Measurements from ENCODE around the gene HNRNPA1. TPM values are rescaled to one million over a fixed set of nuclear protein-coding genes. Genes with fewer than 3 reads are reported as not detected.
A peak's percentile ranks its signal among the peaks of the same experiment; 100 is the strongest.

The HNRNPA1 gene
- total and polyA plus RNA-seq, 2 donors (not counting 3 experiments of a cell fraction or from before 2014, with no cell fraction given): 566 to 1,470 TPM

DNA sequence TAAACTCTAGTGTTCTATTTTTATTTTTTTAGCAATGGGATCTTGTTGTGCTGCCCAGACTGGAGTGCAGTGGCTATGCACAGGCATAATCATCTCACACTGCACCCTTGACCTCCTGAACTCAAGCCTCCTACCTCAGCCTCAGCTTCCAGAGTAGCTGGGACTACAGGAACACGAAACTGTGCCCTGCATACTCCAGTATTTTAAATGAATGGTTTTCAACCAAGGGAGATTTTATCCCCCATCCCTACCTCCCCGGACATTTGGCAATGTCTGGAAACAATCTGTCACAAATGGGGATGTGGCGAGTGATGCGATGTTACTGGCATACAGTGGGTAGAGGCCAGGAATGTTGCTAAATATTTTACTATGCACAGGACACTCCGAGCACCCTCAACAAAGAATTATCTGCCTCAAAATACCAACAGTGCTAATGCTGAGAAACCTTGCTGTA, 2.7 kb upstream of the HNRNPA1 start:
- Histone ChIP-seq H4K20me1 (replicated peaks; ENCODE audit: control insufficient read depth, extremely low read depth, insufficient read depth, low read length) (peaks cover 5% of the 10 kb centered on the region), H3K4me2 (ENCODE audit: insufficient read depth, low read length) (peak overlapping the region; percentile 88), H3K9me3 (replicated peaks; ENCODE audit: control insufficient read depth, insufficient read depth, low read length) (no peaks in the 10 kb centered on the region), H3K27me3 (ENCODE audit: control insufficient read depth in 2 of 2, insufficient read depth in 2 of 2, low read length in 2 of 2) (no peaks in the 10 kb centered on the region), H3K9ac (replicated peaks; ENCODE audit: extremely low read depth, insufficient read depth, low read length) (peak overlapping the region; percentile 84), H3K4me3 (replicated peaks in 1 of 3; ENCODE audit: insufficient read depth in 1 of 3, low read depth in 1 of 3, low read length in 3 of 3) (peak overlapping the region in 1 of 3 experiments; percentile 78), H3K9me1 (replicated peaks; ENCODE audit: control insufficient read depth, extremely low read depth, insufficient read depth, low read length) (no peaks in the 10 kb centered on the region), H3K27ac (ENCODE audit: insufficient read depth, low read depth, low read length) (peak overlapping the region; percentile 67), H3K36me3 (ENCODE audit: control insufficient read depth in 2 of 2, extremely low read depth in 1 of 2, insufficient read depth in 2 of 2, low read length in 2 of 2) (peaks cover 0 to 13% of the 10 kb centered on the region in 2 experiments), H3K79me2 (ENCODE audit: control insufficient read depth, insufficient read depth, low read length) (peaks cover 82% of the 10 kb centered on the region), H3K4me1 (ENCODE audit: control insufficient read depth, extremely low read depth, insufficient read depth, low read length) (peaks cover 27% of the 10 kb centered on the region), H2AFZ (ENCODE audit: low read depth, low read length) (no peak overlapping the region)
- intact Hi-C loops (cut with micrococcal nuclease) (no loop called here), dilution Hi-C loops (cut with MboI; ENCODE audit: extremely low pct_ligation_motif_present, low sequenced_read_pairs) (no loop called here)
- no TSS peak for BruUV-seq (replicated peaks)
- ChIA-PET POLR2A (no interaction called here), CTCF (no interaction called here)
- DNase-seq (ENCODE audit: low read depth, low spot score): no peak
- TF ChIP-seq, protein P1, sequence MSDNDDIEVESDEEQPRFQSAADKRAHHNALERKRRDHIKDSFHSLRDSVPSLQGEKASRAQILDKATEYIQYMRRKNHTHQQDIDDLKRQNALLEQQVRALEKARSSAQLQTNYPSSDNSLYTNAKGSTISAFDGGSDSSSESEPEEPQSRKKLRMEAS (IDR thresholded peaks at IDR 0.05; ENCODE audit: insufficient read depth, insufficient read length): no peak
- FAIRE-seq: no peak

DNA sequence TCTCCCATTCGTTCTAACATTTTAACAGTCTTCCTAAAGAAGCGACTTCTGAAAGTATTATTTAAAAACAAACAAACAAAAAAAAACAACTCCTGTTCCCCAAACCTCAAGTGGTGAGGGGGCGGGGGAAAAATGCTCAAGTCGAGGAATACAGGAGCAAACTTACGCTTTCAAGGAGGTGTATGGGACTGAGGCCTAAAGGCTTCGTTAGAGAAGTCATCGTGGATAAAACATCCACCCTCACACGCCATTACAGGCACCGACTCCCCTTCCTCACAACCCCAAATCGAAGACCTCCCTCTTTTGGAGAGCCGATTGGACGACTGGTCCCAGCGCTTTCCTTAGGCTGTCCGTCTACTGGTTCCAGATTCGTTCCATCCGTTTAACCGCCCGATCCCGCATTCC, 1.3 kb upstream of the HNRNPA1 start:
- Histone ChIP-seq H3K4me2 (ENCODE audit: insufficient read depth, low read length) (peak overlapping the region; percentile 88), H3K36me3 (ENCODE audit: control insufficient read depth in 2 of 2, extremely low read depth in 1 of 2, insufficient read depth in 2 of 2, low read length in 2 of 2) (peaks cover 8 to 19% of the 10 kb centered on the region in 2 experiments), H2AFZ (ENCODE audit: low read depth, low read length) (no peak overlapping the region), H3K4me3 (replicated peaks in 1 of 3; ENCODE audit: insufficient read depth in 1 of 3, low read depth in 1 of 3, low read length in 3 of 3) (peak overlapping the region; percentile 28 to 78 (median 56)), H3K9ac (replicated peaks; ENCODE audit: extremely low read depth, insufficient read depth, low read length) (peak overlapping the region; percentile 84), H3K27ac (ENCODE audit: insufficient read depth, low read depth, low read length) (peak overlapping the region; percentile 67), H3K4me1 (ENCODE audit: control insufficient read depth, extremely low read depth, insufficient read depth, low read length) (peaks cover 41% of the 10 kb centered on the region), H4K20me1 (replicated peaks; ENCODE audit: control insufficient read depth, extremely low read depth, insufficient read depth, low read length) (peaks cover 8% of the 10 kb centered on the region), H3K9me3 (replicated peaks; ENCODE audit: control insufficient read depth, insufficient read depth, low read length) (no peaks in the 10 kb centered on the region), H3K27me3 (ENCODE audit: control insufficient read depth in 2 of 2, insufficient read depth in 2 of 2, low read length in 2 of 2) (no peaks in the 10 kb centered on the region), H3K79me2 (ENCODE audit: control insufficient read depth, insufficient read depth, low read length) (peaks cover 85% of the 10 kb centered on the region), H3K9me1 (replicated peaks; ENCODE audit: control insufficient read depth, extremely low read depth, insufficient read depth, low read length) (no peaks in the 10 kb centered on the region)
- dilution Hi-C loops (cut with MboI; ENCODE audit: extremely low pct_ligation_motif_present, low sequenced_read_pairs) (no loop called here), intact Hi-C loops (cut with micrococcal nuclease) (loop anchor here (1.0 kb wide), 3 partner anchors 20 to 59 kb away; no protein-coding TSS in a partner anchor)
- CTCF ChIA-PET: interaction anchor here (0.9 to 3.7 kb wide), 4 partner anchors 20 to 100 kb away, joined by 3 to 39 read pairs (median 14); partner anchors contain the start of gene COPZ1
- DNase-seq (ENCODE audit: low read depth, low spot score) (no peak), FAIRE-seq (no peak)
- BruUV-seq (replicated peaks): TSS peak; percentile 60
- POLR2A ChIA-PET: interaction anchor here (0.6 to 3.2 kb wide), 6 partner anchors 11 to 48 kb away, joined by 3 to 29 read pairs (median 15); partner anchors contain the start of gene COPZ1
- TF ChIP-seq MYC (IDR thresholded peaks at IDR 0.05; ENCODE audit: low read depth, low read length) (no peak), EZH2 (IDR thresholded peaks at IDR 0.05; ENCODE audit: borderline replicate concordance, low read depth, low read length, severe bottlenecking) (no peak), POLR2A (IDR thresholded peaks at IDR 0.05; ENCODE audit: low read depth, low read length) (no peak), FOS (IDR thresholded peaks at IDR 0.05; ENCODE audit: borderline replicate concordance, insufficient read depth, low read length) (no peak), GATA2 (IDR thresholded peaks at IDR 0.05; ENCODE audit: insufficient read depth, insufficient read length, low read depth, low read length) (no peak), POLR2AphosphoS5 (IDR thresholded peaks at IDR 0.05; ENCODE audit: insufficient read depth, low read depth, low read length) (no peak), JUN (IDR thresholded peaks at IDR 0.05; ENCODE audit: borderline replicate concordance, insufficient read depth, insufficient read length, low read depth) (no peak)
- TF ChIP-seq, protein P2, sequence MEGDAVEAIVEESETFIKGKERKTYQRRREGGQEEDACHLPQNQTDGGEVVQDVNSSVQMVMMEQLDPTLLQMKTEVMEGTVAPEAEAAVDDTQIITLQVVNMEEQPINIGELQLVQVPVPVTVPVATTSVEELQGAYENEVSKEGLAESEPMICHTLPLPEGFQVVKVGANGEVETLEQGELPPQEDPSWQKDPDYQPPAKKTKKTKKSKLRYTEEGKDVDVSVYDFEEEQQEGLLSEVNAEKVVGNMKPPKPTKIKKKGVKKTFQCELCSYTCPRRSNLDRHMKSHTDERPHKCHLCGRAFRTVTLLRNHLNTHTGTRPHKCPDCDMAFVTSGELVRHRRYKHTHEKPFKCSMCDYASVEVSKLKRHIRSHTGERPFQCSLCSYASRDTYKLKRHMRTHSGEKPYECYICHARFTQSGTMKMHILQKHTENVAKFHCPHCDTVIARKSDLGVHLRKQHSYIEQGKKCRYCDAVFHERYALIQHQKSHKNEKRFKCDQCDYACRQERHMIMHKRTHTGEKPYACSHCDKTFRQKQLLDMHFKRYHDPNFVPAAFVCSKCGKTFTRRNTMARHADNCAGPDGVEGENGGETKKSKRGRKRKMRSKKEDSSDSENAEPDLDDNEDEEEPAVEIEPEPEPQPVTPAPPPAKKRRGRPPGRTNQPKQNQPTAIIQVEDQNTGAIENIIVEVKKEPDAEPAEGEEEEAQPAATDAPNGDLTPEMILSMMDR (IDR thresholded peaks at IDR 0.05; ENCODE audit: extremely low read depth in 1 of 2, insufficient read depth in 1 of 2, low read depth in 1 of 2, low read length in 2 of 2): no peak
- TF ChIP-seq, protein P1 (IDR thresholded peaks at IDR 0.05; ENCODE audit: insufficient read depth, insufficient read length): no peak
